HG02588 (cell line): ENCODE results near the gene TRAPPC2.
"Not testable (repeated sequence)": the region's sequence is repeated elsewhere in the genome, so short reads cannot be mapped to it uniquely, and the experiment has no call there.

Source experiments
- ATAC-seq: cut with Tn5 transposase; IDR thresholded peaks from one replicate; pipeline ENCODE4 v1.9.1; 2021; ENCODE audit warnings: mild to moderate bottlenecking, moderate library complexity; ENCODE audit not compliant: unreplicated experiment

TRAPPC2 gene

DNA sequence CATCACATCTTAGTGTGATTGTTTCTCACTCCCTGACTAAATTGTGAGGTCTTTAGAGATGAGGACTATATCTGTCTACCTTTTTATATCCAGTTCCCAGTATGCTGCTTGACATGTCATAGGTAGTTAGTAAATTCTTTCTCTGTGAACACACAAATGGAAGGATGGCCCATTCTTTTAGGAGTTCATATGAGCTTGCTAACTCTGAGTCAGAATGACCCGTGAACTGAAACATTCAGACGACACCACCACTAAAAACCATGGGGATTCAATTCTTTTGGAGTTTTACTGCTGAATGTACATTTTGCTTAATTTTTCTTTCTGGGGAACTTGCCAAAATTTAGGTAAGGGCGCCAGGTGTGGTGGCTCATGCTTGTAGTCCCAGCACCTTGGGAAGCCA is 14.1 kb upstream of the TRAPPC2 start:
- no peak for ATAC-seq

DNA sequence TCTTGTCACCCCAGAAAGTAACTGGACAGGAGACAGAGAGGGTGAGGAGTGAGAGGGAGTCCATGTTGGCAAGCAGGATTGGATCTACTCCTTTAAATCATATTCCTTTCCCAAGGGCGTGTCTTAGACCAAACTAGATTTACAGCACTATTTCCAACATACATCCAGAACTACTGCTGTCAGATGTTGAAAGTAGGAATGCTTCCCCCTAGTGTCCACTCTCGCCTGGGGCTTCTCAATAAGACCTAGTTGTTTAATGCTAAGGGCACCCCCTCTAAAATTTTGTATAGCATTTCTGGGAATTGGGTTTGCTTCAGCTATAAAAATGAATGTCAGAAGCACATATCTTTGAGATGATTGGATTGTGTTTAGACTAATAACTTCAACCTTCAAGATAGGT is 13.4 kb upstream of the TRAPPC2 start:
- ATAC-seq: no peak

DNA sequence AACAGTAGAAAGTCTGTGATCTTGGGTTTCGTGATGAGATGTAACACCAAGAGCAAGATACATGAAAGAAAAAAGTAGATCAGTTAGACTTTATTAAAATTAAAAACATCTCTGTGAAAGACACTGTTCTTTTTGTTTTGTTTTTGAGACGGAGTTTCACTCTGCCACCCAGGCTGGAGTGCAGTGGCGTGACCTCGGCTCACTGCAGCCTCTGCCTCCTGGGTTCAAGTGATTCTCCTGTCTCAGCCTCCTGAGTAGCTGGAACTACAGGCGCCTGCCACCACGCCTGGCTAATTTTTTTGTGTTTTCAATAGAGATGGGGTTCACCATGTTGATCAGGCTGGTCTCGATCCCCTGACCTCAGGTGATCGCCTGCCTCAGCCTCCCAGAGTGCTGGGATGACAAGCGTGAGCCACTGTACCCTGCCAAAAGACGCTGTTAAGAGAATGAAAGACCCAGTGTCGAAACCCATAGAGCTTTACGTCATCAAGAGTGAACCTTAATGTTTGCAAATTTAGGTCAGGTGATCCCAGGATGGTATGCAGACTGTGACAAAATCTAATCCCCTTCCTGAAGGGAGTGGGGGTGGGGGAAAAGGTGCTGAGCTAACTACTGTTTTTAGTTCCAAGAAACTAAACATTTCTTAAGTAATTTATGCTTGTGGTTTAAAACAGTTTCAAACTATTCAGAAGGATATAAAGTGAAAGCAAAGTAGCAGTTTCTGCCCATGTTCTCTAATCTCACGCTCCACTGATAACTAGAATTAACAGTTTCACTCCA is 8.2 kb upstream of the TRAPPC2 start:
- ATAC-seq: peak; percentile 91

DNA sequence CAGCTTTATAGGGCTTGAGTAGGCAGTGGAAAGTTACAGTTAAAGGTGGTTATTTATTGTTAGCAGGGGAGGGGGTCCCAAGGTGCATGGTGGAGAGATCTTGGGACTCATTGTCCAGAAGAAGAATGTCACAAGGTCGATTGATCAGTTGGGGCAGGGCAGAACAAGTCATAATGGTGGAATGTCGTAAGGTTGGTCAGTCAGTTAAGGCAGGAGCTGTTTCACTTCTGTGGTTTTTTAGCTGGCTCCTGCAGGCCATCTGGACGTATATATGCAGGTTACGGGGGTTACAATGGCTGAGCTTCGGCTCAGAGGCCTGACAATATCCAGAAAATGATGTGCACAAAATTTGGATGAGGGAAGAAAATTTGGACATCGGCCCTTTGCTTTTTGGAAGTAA is 7.3 kb upstream of the TRAPPC2 start:
- ATAC-seq: no peak

DNA sequence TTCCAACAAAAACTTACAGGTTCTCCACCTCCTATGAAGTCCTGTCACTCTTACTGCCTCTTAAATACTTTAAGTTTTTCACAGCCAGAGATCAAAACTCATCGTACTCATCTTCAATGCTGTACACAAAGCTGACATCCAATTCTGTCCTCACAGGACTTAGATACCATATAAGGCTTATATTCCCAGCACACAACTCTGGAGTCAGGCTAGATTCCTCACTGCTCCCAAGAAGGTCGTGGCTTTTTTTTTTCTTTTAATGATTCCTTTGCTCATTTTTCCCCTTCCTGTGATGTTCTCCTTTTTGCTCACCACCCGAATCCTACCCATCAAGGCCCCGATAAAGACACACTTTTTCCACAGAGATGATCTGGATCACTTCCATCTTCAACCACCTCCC is 914 bp downstream of the TRAPPC2 start:
- ATAC-seq: no peak

DNA sequence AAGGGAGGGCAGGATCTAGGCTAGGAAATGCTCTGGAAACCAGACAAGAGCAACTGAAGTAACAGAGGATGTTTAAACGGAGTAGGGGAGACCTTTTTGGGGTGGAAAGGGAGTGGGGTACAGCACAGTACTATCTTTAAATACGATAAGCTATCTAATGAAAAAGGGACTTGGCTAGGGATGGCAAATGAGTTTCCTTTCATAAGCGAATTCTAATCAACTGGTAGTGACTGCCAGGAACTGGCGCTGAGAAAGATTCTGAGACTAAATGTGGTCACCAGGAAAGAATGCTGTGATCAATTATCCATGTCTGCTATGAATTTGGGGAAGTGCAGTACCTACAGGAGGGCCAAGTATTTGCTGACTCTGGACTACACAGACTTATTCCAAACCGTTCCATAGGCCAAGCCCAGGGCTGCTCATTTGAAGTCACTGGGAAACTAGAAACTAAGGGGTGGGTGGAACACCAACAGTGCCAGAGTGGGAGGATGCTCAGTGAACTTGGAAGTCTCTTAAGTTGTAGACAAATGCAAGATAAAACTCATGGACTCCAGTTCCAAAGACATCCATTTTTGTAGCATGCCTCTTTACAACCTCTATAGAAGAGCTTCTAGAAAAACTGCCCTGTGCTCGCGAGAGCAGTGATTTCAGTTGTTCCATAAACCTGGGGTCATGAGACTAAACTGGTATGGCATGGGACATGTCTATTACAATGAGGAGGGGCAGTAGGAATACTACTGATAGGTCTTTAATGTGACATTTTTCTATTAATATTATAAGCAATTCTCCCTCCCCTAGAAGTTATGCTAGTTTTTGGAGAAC is 2.0 kb downstream of the TRAPPC2 start:
- ATAC-seq: no peak

DNA sequence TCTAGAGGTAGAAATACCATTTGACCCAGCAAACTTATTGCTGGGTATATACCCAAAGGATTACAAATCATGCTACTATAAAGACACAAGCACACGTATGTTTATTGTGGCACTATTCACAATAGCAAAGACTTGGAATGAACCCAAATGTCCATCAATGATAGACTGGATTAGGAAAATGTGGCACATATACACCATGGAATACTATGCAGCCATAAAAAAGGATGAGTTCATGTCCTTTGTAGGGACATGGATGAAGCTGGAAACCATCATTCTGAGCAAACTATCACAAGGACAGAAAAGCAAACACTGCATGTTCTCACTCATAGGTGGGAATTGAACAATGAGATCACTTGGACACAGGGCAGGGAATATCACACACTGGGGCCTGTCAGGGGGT is 3.9 kb downstream of the TRAPPC2 start:
- ATAC-seq: not testable (repeated sequence)

DNA sequence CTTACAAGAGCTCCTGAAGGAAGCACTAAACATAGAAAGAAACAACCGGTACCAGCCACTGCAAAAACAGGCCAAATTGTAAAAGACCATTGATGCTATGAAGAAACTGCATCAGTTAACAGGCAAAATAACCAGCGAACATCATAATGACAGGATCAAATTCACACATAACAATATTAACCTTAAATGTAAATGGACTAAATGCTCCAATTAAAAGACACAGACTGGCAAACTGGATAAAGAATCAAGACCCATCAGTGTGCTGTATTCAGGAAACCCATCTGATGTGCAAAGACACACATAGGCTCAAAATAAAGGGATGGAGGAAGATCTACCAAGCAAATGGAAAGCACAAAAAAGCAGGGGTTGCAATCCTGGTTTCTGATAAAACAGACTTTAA is 7.8 kb downstream of the TRAPPC2 start:
- ATAC-seq: not testable (repeated sequence)

DNA sequence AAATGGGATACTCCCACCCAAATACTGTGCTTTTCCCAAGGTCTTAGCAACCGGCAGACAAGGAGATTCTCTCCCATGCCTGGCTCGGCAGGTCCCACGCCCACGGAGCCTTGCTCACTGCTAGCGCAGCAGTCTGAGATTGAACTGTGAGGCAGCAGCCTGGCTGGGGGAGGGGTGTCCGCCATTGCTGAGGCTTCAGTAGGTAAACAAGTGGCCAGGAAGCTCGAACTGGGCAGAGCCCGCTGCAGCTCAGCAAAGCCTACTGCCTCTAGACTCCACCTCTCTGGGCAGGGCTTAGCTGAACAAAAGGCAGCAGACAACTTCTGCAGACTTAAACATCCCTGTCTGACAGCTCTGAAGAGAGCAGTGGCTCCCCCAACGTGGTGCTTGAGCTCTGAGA is 9.5 kb downstream of the TRAPPC2 start:
- ATAC-seq: not testable (repeated sequence)

DNA sequence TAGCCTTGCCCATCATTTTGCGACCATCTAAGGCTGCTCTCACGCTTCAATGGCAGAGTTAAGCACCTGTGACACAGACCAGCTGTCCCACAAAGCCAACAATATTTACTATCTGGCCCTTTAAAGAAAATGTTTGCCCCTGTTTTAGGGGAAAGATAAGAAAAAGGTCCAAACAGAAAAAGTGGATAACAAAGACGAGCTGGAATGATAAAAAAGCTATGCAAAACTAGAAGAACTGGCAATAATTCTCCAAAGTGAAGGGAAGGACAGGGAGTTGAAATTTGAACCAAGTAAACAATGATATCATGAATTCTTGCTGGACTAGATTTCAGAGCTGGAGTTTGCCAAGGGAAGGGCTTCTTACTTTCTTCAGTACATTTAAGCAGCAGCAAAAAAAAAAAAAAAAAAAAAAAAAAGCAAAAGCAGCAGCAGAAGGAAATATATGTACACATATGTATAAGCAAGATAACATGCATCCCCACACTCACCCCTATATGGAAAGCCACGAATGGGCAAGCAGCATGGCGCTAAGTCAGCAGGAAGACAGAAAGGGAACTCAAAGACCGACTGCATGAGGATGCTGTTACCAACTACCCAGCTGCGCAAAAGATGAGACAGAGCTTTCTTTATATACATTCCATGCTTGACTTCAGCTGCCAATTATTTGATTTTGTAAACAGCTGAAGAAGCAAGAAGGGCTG is 12.5 kb downstream of the TRAPPC2 start:
- no peak for ATAC-seq

DNA sequence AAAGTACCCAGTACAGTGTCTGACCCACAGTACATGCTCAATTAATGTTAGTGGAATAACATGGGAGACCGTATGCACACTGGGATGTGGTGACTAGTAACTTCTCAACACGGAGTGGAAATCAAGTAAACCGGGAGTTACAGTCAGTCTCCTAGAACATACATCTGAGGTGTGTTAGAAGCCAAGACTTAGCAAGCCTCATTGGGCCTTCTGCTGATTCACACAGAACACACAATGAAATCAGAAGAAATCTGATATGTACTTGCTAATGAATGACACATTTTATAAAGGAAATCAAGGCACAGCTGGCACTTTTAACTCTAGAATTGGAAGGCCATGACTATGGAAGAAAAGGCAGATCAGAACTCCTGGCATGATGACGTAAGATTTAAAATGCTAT is 13.0 kb downstream of the TRAPPC2 start:
- no peak for ATAC-seq

DNA sequence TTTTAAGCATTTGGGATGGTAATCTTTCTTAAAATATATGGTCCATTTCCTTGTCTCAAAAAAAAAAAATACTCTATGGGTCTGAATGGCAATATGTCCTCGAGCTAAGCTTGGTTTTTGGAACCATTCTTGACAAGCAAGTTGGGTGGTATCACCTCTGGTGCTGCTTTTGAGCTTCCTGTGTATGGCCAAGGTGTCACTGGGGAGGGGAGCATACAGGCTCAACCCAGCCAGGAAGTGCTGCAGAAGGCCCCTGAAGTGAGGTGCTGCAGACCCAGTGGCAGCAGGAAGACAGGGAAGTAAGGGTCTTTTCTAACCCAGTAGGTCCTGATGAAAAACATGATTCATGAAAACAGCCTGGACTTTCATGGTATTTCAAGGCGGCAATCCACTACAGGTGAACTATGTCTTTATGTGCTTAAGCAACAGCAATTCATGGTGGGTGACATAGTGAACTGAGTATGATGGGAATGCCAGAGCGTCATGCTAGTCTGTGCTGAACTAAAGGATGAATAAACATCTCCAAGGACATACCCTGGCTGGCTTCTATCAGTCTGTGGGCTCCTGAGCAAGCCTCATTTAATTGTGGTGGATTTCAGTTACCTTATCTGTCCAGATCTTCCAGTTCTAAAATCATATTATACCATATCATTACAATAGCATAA is 15.1 kb downstream of the TRAPPC2 start:
- no peak for ATAC-seq

DNA sequence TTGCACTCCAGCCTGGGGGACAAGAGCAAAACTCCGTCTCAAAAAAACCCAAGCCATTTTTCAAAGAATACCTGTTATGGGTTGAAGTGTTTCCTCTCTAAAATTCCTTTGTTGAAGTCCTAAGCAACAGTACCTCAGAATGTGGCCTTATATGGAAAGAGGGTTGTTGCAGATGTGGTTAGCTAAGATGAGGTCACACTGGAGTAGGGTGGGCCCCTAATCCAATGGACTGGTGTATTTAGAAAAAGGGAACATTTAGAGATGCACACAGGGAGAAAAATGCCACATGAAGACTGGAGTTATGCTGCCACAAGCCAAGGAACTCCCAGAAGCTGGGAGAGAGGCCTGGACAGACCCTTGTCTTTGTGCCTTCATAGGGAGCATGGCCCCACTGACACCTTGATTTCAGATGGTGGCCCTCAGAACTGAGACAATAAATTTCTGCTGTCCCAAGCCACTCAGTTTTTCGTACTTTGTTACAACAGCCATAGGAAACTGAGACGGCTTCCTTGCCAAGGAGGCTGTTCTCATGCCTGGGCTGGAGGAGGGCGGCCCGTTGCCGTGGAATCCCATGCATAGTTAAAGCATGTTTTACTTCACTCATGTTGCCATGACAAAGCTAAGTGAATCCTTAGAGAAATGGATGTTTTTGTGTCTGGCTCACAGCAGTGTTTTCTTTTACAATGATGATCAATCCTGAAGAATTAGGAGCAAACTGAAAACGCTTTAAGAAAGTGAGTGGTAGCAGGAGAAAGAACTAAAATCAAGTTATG is 16.5 kb downstream of the TRAPPC2 start:
- ATAC-seq: no peak

DNA sequence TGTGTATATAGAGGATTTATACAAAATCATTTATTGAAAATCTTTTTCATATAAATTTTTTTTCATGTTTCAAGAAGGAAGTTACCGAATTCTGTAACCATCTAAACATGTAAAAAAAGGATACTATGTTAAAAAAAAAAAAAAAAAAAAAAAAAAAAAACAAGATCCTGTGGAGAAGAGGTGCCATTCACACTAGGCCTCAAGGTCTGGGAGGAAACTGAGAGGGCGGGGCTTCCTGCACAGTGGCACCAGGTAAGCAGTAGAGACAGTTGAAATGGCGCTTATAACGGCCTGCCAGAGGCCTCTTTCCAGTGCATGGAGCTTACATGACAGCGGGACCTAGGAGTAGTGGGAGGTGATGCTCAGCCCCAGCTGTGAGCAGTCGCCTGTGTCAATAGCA is 17.5 kb downstream of the TRAPPC2 start:
- no peak for ATAC-seq

DNA sequence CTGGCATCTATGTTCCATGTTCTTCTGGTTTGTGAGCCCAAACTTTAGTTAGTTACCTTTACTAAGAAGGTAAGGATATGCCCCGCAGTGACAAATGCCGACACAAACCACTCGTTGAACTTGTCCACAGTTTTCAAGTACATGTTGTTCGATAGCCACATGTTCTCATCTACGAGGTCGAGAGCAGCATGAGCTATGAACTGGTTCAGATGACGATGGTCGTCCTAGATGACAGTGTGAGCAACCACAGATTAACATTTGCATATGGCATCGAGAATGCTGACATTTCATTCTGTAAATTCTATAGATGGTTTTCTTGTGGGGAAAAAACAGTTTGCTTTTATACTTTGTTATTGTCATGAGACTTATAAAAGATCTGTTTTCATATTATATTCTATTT is 18.0 kb downstream of the TRAPPC2 start:
- ATAC-seq: no peak

DNA sequence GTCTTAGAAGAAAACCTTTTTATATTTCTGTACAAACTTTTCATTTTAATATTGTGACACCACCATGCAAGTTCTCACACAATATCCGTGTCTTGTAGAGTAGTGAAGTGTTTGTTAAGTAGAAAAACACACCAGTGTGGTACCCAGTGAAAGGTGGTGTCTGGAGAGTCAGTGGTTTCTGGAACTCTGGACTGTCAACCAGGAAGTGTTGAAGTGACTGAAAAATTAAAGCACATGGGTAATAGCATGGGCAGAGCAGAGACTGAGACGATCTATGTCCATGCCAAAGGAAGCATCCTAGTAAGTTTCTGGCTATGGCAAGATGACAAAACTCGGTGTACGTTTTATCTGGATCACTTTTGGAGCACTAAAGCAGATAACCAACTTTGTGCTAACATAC is 23.3 kb downstream of the TRAPPC2 start:
- no peak for ATAC-seq

DNA sequence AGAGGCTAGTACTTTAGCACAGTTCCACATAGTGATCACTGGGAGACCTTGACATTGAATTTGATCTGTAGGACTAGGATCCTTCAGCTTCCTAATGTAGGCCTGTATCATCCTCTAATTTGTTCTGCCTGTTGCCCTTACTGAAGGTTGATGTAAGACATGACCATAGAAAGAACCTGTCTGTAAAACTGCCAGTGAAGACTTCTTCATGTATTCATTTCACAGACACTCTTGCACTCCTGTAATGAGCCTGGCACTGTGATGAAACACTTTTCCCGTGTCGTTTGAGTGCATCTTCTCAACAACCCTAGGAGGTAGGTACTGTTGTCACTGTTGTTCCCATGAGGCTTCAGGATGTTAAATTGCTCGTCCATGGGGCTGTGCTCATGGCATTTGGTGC is 30.8 kb downstream of the TRAPPC2 start:
- no peak for ATAC-seq

DNA sequence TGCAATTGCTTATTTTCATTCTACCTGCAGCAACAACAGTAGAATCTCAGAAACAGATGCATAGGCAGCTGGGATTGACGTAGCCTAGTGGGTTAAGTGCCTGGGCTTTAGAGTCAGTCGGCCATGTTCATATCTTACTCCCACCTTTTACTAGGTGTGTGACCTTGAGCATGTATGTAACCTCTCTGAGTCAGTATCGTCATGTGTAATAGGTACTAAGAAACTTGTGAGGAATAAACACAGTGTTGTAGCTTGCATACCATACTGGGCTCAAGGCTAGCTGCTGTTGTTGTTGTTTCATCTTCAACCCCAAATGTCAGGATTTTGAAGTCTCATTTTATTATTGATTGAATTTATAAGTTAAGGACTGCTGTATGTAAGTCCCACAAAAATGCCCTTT is 31.3 kb downstream of the TRAPPC2 start:
- no peak for ATAC-seq

DNA sequence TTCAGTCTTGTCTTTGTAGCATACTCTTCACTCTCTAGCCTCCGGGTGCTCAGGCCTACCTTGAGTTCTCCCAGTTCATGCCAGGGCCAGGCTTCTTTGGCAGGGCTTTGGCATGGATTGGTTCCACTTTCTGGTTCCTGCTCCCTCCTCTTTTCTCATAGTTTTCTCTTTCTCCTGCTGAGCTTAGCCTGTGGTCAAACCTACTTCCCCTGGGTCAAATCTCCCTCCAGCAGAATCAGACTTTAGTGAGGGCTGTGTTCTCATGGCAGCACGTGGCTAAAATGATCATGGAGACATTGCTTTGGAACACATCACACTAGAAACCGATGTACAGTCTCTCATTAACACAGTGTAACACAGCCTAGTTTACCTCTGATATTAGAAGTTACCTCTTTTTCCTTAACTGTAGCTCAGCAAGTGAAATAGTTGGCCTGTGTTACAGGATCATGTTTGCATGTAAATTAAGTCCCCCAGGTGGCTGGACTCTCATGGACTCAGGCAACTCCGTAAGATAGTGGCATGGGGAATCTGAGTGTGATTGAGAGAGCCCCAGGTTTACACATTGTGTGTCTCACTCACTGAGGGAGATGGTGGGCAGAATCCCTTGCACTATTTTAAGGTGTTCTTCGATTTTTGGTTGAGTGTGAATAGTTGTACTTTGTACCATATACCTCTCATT is 32.2 kb downstream of the TRAPPC2 start:
- no peak for ATAC-seq

DNA sequence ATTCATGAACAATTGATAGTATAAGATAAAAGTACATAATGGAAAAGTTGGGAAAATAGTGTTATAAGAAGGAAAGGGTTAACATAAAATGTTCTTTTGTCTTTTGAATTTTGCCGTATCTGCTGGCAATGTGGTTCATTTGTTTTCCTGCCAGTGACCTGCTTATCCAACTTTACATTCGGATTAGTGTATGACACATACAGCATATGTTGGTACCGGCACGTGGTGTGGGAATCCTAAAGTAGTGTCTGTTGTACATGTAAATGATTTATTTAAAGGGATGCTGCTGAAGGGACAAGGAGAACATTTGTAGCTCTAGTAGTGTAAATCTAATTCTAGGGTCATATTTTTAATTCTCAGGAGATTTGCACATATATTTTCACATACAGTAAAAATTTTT is 34.0 kb downstream of the TRAPPC2 start:
- no peak for ATAC-seq
